ENCODE results near the gene GOLGA8M.
A peak's percentile ranks its signal among the peaks of the same experiment; 100 is the strongest.
"Not testable (repeated sequence)": the region's sequence is repeated elsewhere in the genome, so short reads cannot be mapped to it uniquely, and the experiment has no call there.

Gene GOLGA8M

GRCh38 chr15:28712270-28712669 is at the start of gene GOLGA8M:
Gene GOLGA8M (minus strand): TSS chr15:28712421. CDS start chr15:28712323, 98 bp downstream.
- not testable (repeated sequence) for DNase-seq (ENCODE audit: low spot score)

GRCh38 chr15:28742890-28743289 is 30.7 kb upstream of the GOLGA8M start:
- not testable (repeated sequence) for DNase-seq (ENCODE audit: low spot score)

GRCh38 chr15:28738590-28739292 is 26.5 kb upstream of the GOLGA8M start:
- DNase-seq (ENCODE audit: low spot score), result peak; percentile 22

GRCh38 chr15:28738200-28738561 is 26.0 kb upstream of the GOLGA8M start:
- DNase-seq (ENCODE audit: low spot score), result not testable (repeated sequence)

- peak; percentile 6 for DNase-seq (ENCODE audit: low spot score)
Measured at GRCh38 chr15:28737521-28738199, 25.4 kb upstream of the GOLGA8M start.

GRCh38 chr15:28728061-28728460 is 15.8 kb upstream of the GOLGA8M start:
- DNase-seq (ENCODE audit: low spot score), result peak; percentile 4

- DNase-seq (ENCODE audit: low spot score), result not testable (repeated sequence)
Measured at GRCh38 chr15:28727026-28727425, 14.8 kb upstream of the GOLGA8M start.

- DNase-seq (ENCODE audit: low spot score), result no peak
Measured at GRCh38 chr15:28726102-28726501, 13.9 kb upstream of the GOLGA8M start.

GRCh38 chr15:28725556-28725955 is 13.3 kb upstream of the GOLGA8M start:
- DNase-seq (ENCODE audit: low spot score), result no peak

- DNase-seq (ENCODE audit: low spot score), result not testable (repeated sequence)
Measured at GRCh38 chr15:28723986-28724385, 11.8 kb upstream of the GOLGA8M start.

GRCh38 chr15:28719626-28720025 is 7.4 kb upstream of the GOLGA8M start:
- not testable (repeated sequence) for DNase-seq (ENCODE audit: low spot score)

- not testable (repeated sequence) for DNase-seq (ENCODE audit: low spot score)
Measured at GRCh38 chr15:28718576-28718975, 6.4 kb upstream of the GOLGA8M start.

GRCh38 chr15:28714176-28714575 is 2.0 kb upstream of the GOLGA8M start:
- DNase-seq (ENCODE audit: low spot score), result not testable (repeated sequence)

- DNase-seq (ENCODE audit: low spot score), result not testable (repeated sequence)
Measured at GRCh38 chr15:28703927-28704326, 8.3 kb downstream of the GOLGA8M start.

- not testable (repeated sequence) for DNase-seq (ENCODE audit: low spot score)
Measured at GRCh38 chr15:28702427-28702826, 9.8 kb downstream of the GOLGA8M start.

GRCh38 chr15:28694006-28694751 is 18.0 kb downstream of the GOLGA8M start:
- DNase-seq (ENCODE audit: low spot score), result not testable (repeated sequence)

- not testable (repeated sequence) for DNase-seq (ENCODE audit: low spot score)
Measured at GRCh38 chr15:28693021-28693420, 19.2 kb downstream of the GOLGA8M start.

GRCh38 chr15:28673533-28673932 is 38.7 kb downstream of the GOLGA8M start:
- not testable (repeated sequence) for DNase-seq (ENCODE audit: low spot score)

- not testable (repeated sequence) for DNase-seq (ENCODE audit: low spot score)
Measured at GRCh38 chr15:28672122-28672521, 40.1 kb downstream of the GOLGA8M start.

GRCh38 chr15:28666402-28666801 is 45.8 kb downstream of the GOLGA8M start:
- DNase-seq (ENCODE audit: low spot score), result not testable (repeated sequence)

- not testable (repeated sequence) for DNase-seq (ENCODE audit: low spot score)
Measured at GRCh38 chr15:28664575-28664974, 47.6 kb downstream of the GOLGA8M start.

- not testable (repeated sequence) for DNase-seq (ENCODE audit: low spot score)
Measured at GRCh38 chr15:28663717-28664116, 48.5 kb downstream of the GOLGA8M start.

GRCh38 chr15:28660750-28661149 is 51.5 kb downstream of the GOLGA8M start:
- not testable (repeated sequence) for DNase-seq (ENCODE audit: low spot score)

Data from CD4-positive, alpha-beta T cell treated with Interleukin-6 at 100 ng/mL for 8 hours (primary cell).